ENCODE data around the gene GPR171.
"Not testable (repeated sequence)": the region's sequence is repeated elsewhere in the genome, so short reads cannot be mapped to it uniquely, and the experiment has no call there.

GPR171 gene

GRCh38 chr3:151174351-151174750 is 28.7 kb downstream of the GPR171 start:
- DNase-seq: no peak

- DNase-seq: no peak
Measured at GRCh38 chr3:151171145-151171757, 31.8 kb downstream of the GPR171 start.

- DNase-seq: not testable (repeated sequence)
Measured at GRCh38 chr3:151169948-151170679, 32.9 kb downstream of the GPR171 start.

- DNase-seq: no peak
Measured at GRCh38 chr3:151169262-151169947, 33.6 kb downstream of the GPR171 start.

- DNase-seq: no peak
Measured at GRCh38 chr3:151168269-151169094, 34.5 kb downstream of the GPR171 start.

GRCh38 chr3:151166161-151166560 is 36.9 kb downstream of the GPR171 start:
- DNase-seq: no peak

- DNase-seq: no peak
Measured at GRCh38 chr3:151165226-151165625, 37.8 kb downstream of the GPR171 start.

- DNase-seq: no peak
Measured at GRCh38 chr3:151159806-151160205, 43.2 kb downstream of the GPR171 start.

- DNase-seq: no peak
Measured at GRCh38 chr3:151156618-151157216, 46.3 kb downstream of the GPR171 start.

- DNase-seq: no peak
Measured at GRCh38 chr3:151155409-151156128, 47.4 kb downstream of the GPR171 start.

GRCh38 chr3:151154566-151154965 is 48.5 kb downstream of the GPR171 start:
- no peak for DNase-seq

- no peak for DNase-seq
Measured at GRCh38 chr3:151152455-151153079, 50.4 kb downstream of the GPR171 start.
